GM18505 (cell line): ENCODE results near the gene MLXIP.
"Not testable (repeated sequence)": the region's sequence is repeated elsewhere in the genome, so short reads cannot be mapped to it uniquely, and the experiment has no call there.

Source experiments
- ATAC-seq: cut with Tn5 transposase; IDR thresholded peaks from one replicate; pipeline ENCODE4 v1.9.1; 2021; ENCODE audit not compliant: unreplicated experiment
- POLR2A ChIP-seq: IDR thresholded peaks from 4 replicates; pipeline ENCODE4 v1.6.1; 2011; ENCODE audit warnings: borderline replicate concordance; ENCODE audit not compliant: insufficient read depth, insufficient read length; ENCODE audit errors: extremely low read depth

Gene MLXIP

GRCh38 chr12:122097927-122098756, 19.6 kb downstream of the MLXIP start:
- no peak for ATAC-seq
- no peak for TF ChIP-seq POLR2A

- no peak for ATAC-seq
- no peak for TF ChIP-seq POLR2A
These were observed 20.8 kb downstream of the MLXIP start for GRCh38 chr12:122099280-122099749.

GRCh38 chr12:122099856-122100255, 21.3 kb downstream of the MLXIP start:
- TF ChIP-seq POLR2A: no peak
- ATAC-seq: no peak

GRCh38 chr12:122100568-122100967, 22.0 kb downstream of the MLXIP start:
- TF ChIP-seq POLR2A: no peak

GRCh38 chr12:122102331-122102730, 23.8 kb downstream of the MLXIP start:
- ATAC-seq: no peak
- no peak for TF ChIP-seq POLR2A

More at GRCh38 chr12:122100568-122100967, 22.0 kb downstream of the MLXIP start:
- ATAC-seq: no peak

- no peak for ATAC-seq
- no peak for TF ChIP-seq POLR2A
These were observed 26.3 kb downstream of the MLXIP start for GRCh38 chr12:122104844-122105243.

GRCh38 chr12:122105496-122105895, 26.9 kb downstream of the MLXIP start:
- not testable (repeated sequence) for ATAC-seq

- no peak for TF ChIP-seq POLR2A
- ATAC-seq: no peak
These were observed 28.3 kb downstream of the MLXIP start for GRCh38 chr12:122106843-122107242.

- no peak for ATAC-seq
- no peak for TF ChIP-seq POLR2A
These were observed 28.7 kb downstream of the MLXIP start for GRCh38 chr12:122107261-122107660.

GRCh38 chr12:122111089-122111641, 32.6 kb downstream of the MLXIP start:
- no peak for TF ChIP-seq POLR2A
- ATAC-seq: no peak

GRCh38 chr12:122116707-122117535, 38.4 kb downstream of the MLXIP start:
- ATAC-seq: no peak

GRCh38 chr12:122117979-122118378, 39.4 kb downstream of the MLXIP start:
- no peak for TF ChIP-seq POLR2A
- no peak for ATAC-seq

More at GRCh38 chr12:122116707-122117535, 38.4 kb downstream of the MLXIP start:
- TF ChIP-seq POLR2A: no peak

GRCh38 chr12:122121341-122121740, 42.8 kb downstream of the MLXIP start:
- ATAC-seq: not testable (repeated sequence)
